DND-41 (cell line): ENCODE measurements around the gene SERBP1.

Experiments used
- EZH2 ChIP-seq: IDR thresholded peaks from 3 replicates; pipeline ENCODE4 v1.6.1; 2012; ENCODE audit warnings: borderline replicate concordance, low read depth, mild to moderate bottlenecking, moderate library complexity, low read length, inconsistent platforms; ENCODE audit not compliant: severe bottlenecking
- TF ChIP-seq, protein P1 (sequence below): IDR thresholded peaks from 2 replicates; pipeline ENCODE4 v1.5.1; 2012; ENCODE audit warnings: borderline replicate concordance, low read length, moderate library complexity, mild to moderate bottlenecking; ENCODE audit not compliant: poor library complexity, severe bottlenecking; ENCODE audit errors: extremely low read depth

DNA sequence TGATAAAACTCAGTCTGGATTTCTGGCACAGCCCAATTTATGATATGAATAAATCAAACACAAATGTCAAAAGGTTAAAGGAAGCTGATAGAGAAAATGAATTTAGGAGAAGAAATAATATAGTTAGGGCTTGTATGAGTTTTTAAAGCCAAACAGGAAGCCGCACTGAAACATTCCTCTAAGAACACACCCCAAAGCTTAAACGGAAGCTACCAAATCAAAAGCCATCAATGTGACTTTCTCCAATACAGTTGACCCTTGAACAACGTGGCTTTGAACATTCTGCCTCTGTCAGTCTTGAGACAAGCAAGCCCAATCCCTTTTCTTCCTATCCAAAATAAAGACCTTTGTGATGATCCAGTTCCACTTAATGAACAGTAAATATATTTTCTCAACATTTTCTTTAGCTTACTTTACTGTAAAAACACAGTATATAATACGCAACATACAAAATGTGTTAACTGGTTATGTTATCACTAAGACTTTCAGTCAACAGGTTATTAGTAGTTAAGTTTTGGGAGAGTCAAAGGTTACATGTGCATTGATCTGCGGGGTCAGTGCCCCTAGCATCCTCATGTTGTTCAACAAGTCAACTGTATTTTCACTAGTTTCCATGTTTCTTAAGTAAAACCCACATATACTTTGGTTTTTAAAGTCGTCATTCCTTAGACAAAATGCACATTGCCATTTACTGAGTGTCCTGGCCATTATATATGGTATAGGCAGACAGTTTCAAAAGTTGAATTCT is 11.2 kb downstream of the SERBP1 start:
- TF ChIP-seq, protein P1, sequence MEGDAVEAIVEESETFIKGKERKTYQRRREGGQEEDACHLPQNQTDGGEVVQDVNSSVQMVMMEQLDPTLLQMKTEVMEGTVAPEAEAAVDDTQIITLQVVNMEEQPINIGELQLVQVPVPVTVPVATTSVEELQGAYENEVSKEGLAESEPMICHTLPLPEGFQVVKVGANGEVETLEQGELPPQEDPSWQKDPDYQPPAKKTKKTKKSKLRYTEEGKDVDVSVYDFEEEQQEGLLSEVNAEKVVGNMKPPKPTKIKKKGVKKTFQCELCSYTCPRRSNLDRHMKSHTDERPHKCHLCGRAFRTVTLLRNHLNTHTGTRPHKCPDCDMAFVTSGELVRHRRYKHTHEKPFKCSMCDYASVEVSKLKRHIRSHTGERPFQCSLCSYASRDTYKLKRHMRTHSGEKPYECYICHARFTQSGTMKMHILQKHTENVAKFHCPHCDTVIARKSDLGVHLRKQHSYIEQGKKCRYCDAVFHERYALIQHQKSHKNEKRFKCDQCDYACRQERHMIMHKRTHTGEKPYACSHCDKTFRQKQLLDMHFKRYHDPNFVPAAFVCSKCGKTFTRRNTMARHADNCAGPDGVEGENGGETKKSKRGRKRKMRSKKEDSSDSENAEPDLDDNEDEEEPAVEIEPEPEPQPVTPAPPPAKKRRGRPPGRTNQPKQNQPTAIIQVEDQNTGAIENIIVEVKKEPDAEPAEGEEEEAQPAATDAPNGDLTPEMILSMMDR, result no peak
- no peak for TF ChIP-seq EZH2
